Measurements from ENCODE around the gene DDX24. TPM values are rescaled to one million over a fixed set of nuclear protein-coding genes. Genes with fewer than 3 reads are reported as not detected.

Gene DDX24
- total RNA-seq, 2 donors from 2014 or later, result 478 to 531 TPM

DNA sequence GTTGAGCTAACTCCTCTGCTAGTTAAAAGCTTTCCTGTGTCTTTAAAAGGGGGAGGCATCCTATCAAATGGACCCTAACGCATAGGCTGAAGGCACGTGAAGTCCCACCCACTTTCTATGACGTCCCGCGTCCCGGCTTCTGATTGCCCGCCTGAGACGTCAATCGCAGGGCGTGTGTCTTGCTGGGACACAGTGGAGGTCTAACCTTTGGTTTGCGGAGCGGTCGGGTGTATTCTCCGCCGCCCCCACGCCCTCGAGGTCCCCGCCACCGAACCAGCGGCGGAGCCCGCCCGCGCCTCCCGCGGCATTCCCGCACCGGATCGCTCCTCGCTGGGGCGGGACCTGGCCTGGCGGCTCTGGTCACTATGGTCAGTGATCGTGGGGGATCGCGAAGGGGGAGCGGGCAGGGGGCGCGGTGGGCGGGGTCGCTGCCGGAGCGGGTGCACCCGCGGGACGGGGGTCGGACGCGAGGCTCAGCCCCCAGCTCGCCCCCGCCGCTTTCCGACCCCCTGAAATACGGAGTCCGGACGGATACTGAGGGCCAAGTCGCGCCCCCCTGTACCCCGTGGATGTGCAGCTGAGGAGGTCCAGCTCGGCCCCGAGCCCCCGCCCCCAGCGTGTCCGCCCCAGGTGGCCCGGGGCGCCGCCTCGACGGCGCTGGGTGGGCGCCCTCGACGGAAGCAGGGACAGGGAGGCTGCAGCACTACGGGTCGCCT lies 54.7 kb downstream of the DDX24 start, which contains the start of gene OTUB2:
OTUB2 (plus strand) TSS at position 168 of the 716 bp plus-strand sequence; CDS start at position 366, 198 bp downstream.
- Mint-ChIP-seq H3K4me3 (peak within 1 kb of the TSS; percentile 84), H3K27me3 (no peaks in the 10 kb centered on the region), H3K4me1 (peaks cover 46% of the 10 kb centered on the region), H3K27ac (no peak within 1 kb of the TSS), H3K36me3 (ENCODE audit: low read depth) (peaks cover 4% of the 10 kb centered on the region)
- ATAC-seq (peak; percentile 99), DNase-seq (peak; percentile 79 to 95 (median 91))
- H3K9me3 ChIP-seq (ENCODE audit: control insufficient read depth, low read length, poor library complexity, severe bottlenecking), result no peaks in the 10 kb centered on the region

DNA sequence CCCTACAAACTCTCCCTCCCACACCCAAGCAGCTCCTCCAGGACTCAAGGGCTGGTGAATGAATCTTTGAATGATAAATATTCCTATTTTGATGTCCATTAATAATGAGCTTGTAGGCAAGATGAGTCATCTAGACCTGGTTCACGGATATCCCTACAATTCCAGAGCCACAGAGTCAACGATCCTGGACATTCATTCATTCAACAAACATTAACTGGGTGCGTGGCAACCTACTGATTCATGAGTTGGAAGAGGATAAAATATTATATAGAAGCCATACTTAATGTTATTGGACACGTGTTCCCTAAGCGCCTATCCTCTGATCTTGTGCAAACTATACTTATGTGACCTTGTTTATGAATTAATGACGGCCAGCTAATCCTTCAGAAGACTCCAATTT lies 55.3 kb downstream of the DDX24 start:
- Mint-ChIP-seq H3K27me3 (no peaks in the 10 kb centered on the region), H3K27ac (no peak overlapping the region), H3K4me3 (peak overlapping the region; percentile 83), H3K36me3 (ENCODE audit: low read depth) (peaks cover 4% of the 10 kb centered on the region), H3K4me1 (peaks cover 52% of the 10 kb centered on the region)
- DNase-seq (no peak), ATAC-seq (no peak)
- no peaks in the 10 kb centered on the region for H3K9me3 ChIP-seq (ENCODE audit: control insufficient read depth, low read length, poor library complexity, severe bottlenecking)

DNA sequence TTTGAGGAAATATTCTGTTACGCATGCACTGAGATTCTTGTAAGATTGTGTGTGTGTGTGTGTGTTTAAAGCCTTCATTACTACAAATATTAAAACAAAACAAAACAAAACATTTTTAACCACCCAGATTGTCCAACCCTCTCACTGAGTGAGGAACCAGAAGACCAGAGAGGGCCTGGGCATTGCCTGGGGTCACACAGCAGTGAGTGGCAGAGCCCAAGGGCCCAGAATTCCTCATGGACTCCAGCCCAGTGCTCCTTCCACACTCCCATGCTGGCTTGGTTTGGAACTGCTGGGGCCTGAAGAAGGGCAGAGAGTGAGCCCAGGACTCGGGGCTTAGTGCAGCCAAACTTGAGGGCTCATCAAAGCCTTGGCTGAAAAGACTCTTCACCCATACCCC lies 56.5 kb downstream of the DDX24 start:
- ATAC-seq (no peak), DNase-seq (no peak)
- H3K4me3 Mint-ChIP-seq, result no peak overlapping the region
- H3K4me1 Mint-ChIP-seq, result peaks cover 53% of the 10 kb centered on the region
- H3K27me3 Mint-ChIP-seq, result no peaks in the 10 kb centered on the region
- peak overlapping the region; percentile 9 for H3K27ac Mint-ChIP-seq
- H3K9me3 ChIP-seq (ENCODE audit: control insufficient read depth, low read length, poor library complexity, severe bottlenecking), result no peaks in the 10 kb centered on the region
- H3K36me3 Mint-ChIP-seq (ENCODE audit: low read depth), result no peaks in the 10 kb centered on the region

DNA sequence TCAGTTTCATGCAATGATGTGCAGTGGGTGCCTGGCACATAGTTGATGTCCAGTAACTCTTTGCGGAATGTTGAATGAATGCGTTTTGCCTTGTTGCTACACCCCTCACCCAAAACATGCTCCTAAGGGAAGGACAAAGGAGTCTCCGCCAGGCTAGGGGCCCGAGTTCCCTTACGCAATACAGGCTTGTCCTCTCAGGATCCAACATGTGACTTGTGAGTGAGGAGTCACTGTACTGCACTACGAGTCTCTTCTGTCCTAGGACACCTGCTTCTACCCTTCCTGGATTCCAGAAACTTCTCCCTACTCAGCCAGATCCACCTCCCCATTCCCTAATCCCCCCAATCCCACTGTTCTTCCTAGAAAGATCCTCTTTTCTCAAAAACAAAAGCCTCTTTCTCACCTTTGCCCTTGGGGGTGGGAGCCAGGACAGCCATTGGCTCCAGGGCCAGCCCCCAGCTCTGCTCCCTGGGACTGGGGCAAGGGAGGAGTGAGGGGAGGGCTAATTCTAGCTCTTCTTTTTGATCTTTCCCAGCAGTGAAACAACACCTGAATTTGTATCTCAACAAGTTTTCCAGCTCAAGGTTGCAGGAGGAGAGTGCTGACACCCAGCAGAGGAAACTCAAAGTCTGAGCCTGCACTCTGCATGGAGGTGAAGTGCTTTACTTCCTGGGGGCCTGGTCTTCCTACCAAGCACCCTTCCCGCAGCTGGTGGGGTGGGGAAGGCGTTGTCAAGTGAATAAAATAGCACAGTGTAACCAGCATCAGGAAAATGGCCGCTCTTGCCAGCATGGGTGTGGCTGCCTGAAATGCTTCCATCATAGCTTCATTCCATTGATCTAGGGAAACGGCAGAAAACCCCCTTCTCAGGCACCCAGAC lies 58.2 kb downstream of the DDX24 start:
- Mint-ChIP-seq H3K27me3 (no peaks in the 10 kb centered on the region), H3K36me3 (ENCODE audit: low read depth) (no peaks in the 10 kb centered on the region), H3K27ac (peak overlapping the region; percentile 60), H3K4me3 (peak overlapping the region; percentile 53), H3K4me1 (peaks cover 42% of the 10 kb centered on the region)
- DNase-seq, result no peak
- no peaks in the 10 kb centered on the region for H3K9me3 ChIP-seq (ENCODE audit: control insufficient read depth, low read length, poor library complexity, severe bottlenecking)
- ATAC-seq, result no peak

DNA sequence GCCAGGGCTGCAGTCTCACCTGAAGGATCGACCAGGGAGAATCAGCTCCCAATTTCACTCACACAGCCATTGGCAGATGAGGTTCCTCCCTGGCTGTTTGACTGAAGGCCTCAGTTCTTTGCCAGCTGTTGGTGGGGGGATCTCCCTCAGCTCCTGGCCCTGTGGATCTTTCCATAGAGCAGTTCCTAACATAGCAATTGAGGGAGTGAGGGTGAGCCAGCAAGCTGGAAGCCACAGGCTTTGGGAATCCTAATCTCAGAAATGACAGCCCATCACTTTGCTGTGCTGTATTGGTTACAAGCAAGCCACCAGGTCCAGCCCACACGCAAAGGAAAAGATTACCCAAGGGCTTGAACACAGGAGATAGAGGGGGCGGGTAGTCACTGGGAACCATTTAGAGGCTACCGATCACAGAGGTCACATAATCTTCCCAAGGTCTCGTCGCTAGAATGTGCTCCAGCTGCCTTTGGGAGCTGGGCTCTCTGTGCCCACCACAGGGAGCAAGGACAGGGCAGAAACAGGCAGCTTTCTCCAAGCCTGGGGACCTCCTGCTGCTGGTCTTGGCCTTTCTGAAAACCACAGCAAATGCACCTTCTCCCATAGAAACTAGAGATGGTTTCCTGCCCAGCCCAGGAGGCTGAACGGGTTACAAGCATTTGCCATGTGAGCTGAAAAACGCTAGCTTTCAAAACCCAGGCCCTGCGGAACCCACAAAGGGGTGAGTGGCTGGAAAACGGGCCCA lies 59.4 kb downstream of the DDX24 start:
- Mint-ChIP-seq H3K4me1 (peaks cover 41% of the 10 kb centered on the region), H3K27ac (peak overlapping the region; percentile 54), H3K27me3 (no peaks in the 10 kb centered on the region), H3K4me3 (peak overlapping the region; percentile 66), H3K36me3 (ENCODE audit: low read depth) (no peaks in the 10 kb centered on the region)
- ATAC-seq (no peak), DNase-seq (no peak)
- no peaks in the 10 kb centered on the region for H3K9me3 ChIP-seq (ENCODE audit: control insufficient read depth, low read length, poor library complexity, severe bottlenecking)

DNA sequence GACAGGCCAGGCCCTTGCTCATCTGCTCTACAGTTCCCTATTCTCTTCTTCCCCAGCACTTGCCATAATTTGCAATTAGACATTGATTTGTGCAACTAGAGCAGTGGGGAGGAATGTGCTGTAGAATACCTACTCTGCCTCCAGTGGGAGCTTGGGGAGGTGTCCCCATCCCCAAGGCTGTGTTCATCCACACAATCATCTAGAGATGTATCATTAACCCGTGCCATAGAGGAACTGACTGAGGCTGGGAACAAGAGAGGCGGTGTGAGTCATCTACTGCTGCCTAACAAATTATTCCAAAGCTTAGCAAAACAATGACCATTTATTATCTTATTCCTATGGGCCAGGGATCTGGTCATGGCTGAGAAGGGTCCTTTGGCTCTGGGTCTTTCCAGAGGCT lies 60.0 kb downstream of the DDX24 start:
- Mint-ChIP-seq H3K27ac (peak overlapping the region; percentile 54), H3K4me3 (no peak overlapping the region), H3K4me1 (peaks cover 38% of the 10 kb centered on the region), H3K27me3 (no peaks in the 10 kb centered on the region), H3K36me3 (ENCODE audit: low read depth) (no peaks in the 10 kb centered on the region)
- DNase-seq (no peak), ATAC-seq (no peak)
- H3K9me3 ChIP-seq (ENCODE audit: control insufficient read depth, low read length, poor library complexity, severe bottlenecking), result no peaks in the 10 kb centered on the region

DNA sequence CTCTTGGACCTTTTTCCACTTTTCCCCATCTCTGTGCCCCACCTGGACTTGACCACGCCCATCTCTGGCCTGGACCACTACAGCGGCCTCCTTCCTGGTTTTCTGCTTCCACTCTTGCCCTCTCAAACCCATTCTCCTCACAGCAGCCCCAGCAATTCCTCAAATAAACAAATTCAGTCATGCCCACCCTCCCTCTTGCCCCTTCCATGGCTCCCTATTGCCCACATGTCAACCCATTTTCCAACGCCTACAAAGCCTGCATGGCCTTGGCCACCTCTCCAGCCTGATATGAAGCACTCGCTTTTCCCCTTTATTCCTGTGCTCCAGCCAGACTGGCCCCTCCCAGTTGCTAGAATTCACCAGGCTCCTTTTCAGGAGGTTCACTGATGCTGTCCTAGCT lies 60.7 kb downstream of the DDX24 start:
- H3K9me3 ChIP-seq (ENCODE audit: control insufficient read depth, low read length, poor library complexity, severe bottlenecking), result no peaks in the 10 kb centered on the region
- ATAC-seq (no peak), DNase-seq (no peak)
- Mint-ChIP-seq H3K27me3 (no peaks in the 10 kb centered on the region), H3K4me1 (peaks cover 34% of the 10 kb centered on the region), H3K4me3 (no peak overlapping the region), H3K36me3 (ENCODE audit: low read depth) (no peaks in the 10 kb centered on the region), H3K27ac (peak overlapping the region; percentile 54)

DNA sequence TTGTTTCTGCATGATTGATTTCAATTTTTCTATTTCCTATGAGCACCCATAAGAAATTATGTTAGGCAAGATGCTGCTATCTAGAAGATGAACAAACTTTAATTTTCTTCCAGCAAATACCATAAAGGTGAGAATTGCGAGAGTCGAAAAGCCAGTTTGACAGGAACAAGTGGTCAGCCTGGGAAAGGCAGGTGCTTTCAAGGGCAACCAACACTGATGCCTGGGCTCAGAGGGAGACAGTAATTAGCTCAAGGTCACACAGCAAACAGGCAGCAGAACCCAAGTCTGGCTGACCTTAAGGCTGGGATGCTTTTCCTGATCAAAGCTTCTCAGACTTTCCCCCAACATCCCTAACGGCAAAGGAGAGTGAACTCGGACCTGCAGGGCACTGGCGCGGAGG lies 61.7 kb downstream of the DDX24 start:
- Mint-ChIP-seq H3K4me3 (no peak overlapping the region), H3K27me3 (no peaks in the 10 kb centered on the region), H3K4me1 (peaks cover 34% of the 10 kb centered on the region), H3K27ac (no peak overlapping the region), H3K36me3 (ENCODE audit: low read depth) (no peaks in the 10 kb centered on the region)
- no peaks in the 10 kb centered on the region for H3K9me3 ChIP-seq (ENCODE audit: control insufficient read depth, low read length, poor library complexity, severe bottlenecking)
- ATAC-seq (no peak), DNase-seq (no peak)

DNA sequence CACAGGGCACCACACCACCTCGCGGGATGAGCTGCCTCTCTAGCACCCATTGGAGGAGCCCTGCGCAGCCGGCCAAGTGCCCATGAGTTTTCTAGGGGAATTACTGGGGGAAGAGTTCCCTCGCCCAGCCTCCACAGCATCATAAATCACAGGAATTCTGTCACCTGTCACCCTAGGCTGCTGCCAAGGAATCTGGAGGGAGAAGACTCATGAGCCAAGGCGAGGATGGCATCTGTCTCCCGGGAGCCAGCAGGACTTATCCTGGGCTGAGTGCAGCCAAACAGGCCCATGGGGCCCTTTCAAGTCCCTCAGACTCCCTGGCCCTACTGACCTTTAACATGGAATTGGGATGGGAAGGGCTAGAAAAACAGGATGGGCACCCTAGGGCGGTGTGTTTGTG lies 62.7 kb downstream of the DDX24 start:
- Mint-ChIP-seq H3K27ac (no peak overlapping the region), H3K4me3 (no peak overlapping the region), H3K36me3 (ENCODE audit: low read depth) (no peaks in the 10 kb centered on the region), H3K27me3 (no peaks in the 10 kb centered on the region), H3K4me1 (peaks cover 34% of the 10 kb centered on the region)
- H3K9me3 ChIP-seq (ENCODE audit: control insufficient read depth, low read length, poor library complexity, severe bottlenecking), result no peaks in the 10 kb centered on the region
- no peak for ATAC-seq
- DNase-seq, result no peak

DNA sequence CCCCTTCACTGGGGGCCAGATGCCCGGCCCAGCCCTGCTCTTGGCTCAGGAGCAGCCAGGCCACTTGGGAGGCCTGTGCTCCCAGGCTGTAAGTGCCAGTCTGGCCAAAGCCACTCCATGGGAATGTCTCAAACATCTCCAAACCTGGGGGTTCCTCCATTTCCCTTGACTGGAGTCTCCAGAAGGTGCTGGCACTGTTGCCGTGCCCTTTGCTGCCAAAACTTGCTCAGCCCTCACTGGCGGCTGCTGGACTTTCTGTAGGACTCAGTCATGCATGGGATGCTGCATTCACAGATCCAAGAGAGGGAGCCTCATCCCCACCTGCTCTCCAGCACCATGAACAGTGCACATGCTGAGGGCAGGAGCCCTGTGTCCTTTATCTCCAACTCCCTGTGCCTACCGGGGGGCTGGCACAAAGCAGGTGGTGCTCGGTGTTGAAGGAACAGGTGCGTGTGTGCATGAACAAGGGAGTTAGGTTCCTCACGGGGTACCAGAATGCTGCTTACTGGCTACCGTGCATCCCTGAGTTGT lies 64.5 kb downstream of the DDX24 start:
- H3K27ac Mint-ChIP-seq, result no peak overlapping the region
- no peak overlapping the region for H3K4me3 Mint-ChIP-seq
- H3K9me3 ChIP-seq (ENCODE audit: control insufficient read depth, low read length, poor library complexity, severe bottlenecking), result no peaks in the 10 kb centered on the region
- no peak for ATAC-seq
- H3K36me3 Mint-ChIP-seq (ENCODE audit: low read depth), result no peaks in the 10 kb centered on the region
- no peak for DNase-seq
- H3K27me3 Mint-ChIP-seq, result no peaks in the 10 kb centered on the region
- H3K4me1 Mint-ChIP-seq, result peaks cover 27% of the 10 kb centered on the region

DNA sequence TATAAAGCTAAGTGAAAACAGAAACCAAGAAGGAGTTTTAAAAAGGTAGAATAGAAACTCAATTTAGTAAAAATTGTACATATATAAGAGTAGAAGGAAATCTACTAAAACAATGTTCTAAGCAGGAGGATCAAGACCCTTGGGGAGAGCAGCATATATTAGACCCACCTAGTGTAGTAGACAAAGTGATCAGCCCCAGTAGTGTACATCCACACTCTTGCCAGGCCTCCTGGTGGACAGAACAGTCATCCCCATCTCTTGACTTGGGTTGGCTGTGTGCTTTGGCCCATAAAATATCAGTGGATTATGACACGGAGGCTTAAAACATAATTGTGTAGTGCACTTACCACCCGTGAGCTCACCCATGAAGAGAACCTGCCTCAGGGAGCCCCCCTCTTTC lies 65.8 kb downstream of the DDX24 start:
- H3K4me3 Mint-ChIP-seq, result no peak overlapping the region
- no peak overlapping the region for H3K27ac Mint-ChIP-seq
- peaks cover 27% of the 10 kb centered on the region for H3K4me1 Mint-ChIP-seq
- no peaks in the 10 kb centered on the region for H3K36me3 Mint-ChIP-seq (ENCODE audit: low read depth)
- H3K9me3 ChIP-seq (ENCODE audit: control insufficient read depth, low read length, poor library complexity, severe bottlenecking), result no peaks in the 10 kb centered on the region
- no peak for DNase-seq
- H3K27me3 Mint-ChIP-seq, result no peaks in the 10 kb centered on the region
- ATAC-seq, result no peak

DNA sequence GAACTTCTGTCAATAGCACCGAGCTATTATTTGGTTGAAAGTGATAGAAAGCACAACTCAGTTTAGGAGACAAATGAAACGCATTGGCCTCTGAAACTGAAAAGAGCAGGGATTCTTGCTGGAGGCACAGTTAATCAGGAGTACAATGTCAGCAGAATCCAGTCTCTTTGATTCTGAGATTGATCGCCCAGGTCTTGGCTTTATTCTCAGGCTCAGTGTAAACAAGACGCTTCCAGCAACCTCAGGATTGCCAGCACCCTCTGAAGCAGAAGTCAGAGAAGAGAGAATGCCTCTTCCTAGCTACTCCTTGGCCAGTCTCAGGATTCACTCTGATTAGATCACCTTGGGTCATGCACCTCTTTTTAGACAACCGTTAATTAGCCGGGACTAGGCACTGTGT lies 66.6 kb downstream of the DDX24 start:
- Mint-ChIP-seq H3K4me1 (peaks cover 31% of the 10 kb centered on the region), H3K27ac (no peak overlapping the region), H3K4me3 (no peak overlapping the region), H3K36me3 (ENCODE audit: low read depth) (no peaks in the 10 kb centered on the region), H3K27me3 (no peaks in the 10 kb centered on the region)
- DNase-seq (no peak), ATAC-seq (no peak)
- H3K9me3 ChIP-seq (ENCODE audit: control insufficient read depth, low read length, poor library complexity, severe bottlenecking), result no peaks in the 10 kb centered on the region

DNA sequence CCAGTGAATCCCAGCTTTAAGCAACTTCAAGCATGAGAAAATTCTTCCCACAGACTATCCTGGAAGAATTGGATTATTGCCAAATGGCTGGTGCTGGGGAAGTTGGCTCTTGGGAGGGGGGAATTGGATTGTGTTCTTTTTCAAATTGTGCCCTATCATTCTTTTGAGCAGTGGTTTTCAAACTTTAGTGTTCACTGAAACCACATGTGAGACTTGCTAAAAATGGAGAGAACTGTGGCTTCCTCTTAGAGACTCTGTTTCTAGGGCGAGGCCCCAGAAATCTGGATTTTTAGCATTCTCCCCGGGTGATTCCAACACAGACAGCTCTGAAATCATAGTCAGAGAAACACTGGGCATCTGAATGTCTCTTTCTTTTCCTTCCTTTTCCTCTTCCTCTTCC lies 69.2 kb downstream of the DDX24 start:
- no peaks in the 10 kb centered on the region for H3K27me3 Mint-ChIP-seq
- no peak for DNase-seq
- H3K9me3 ChIP-seq (ENCODE audit: control insufficient read depth, low read length, poor library complexity, severe bottlenecking), result no peaks in the 10 kb centered on the region
- H3K4me3 Mint-ChIP-seq, result peak overlapping the region; percentile 80
- peak overlapping the region; percentile 83 for H3K27ac Mint-ChIP-seq
- peaks cover 43% of the 10 kb centered on the region for H3K4me1 Mint-ChIP-seq
- ATAC-seq, result peak; percentile 82
- no peaks in the 10 kb centered on the region for H3K36me3 Mint-ChIP-seq (ENCODE audit: low read depth)
